H1 (cell line): Measurements from ENCODE around the gene ZNF408. TPM values are rescaled to one million over a fixed set of nuclear protein-coding genes. Genes with fewer than 3 reads are reported as not detected.

Experiments
- CHD7 ChIP-seq: fragments of 300-600 bp; sonication (generic); IDR thresholded peaks from 2 replicates; pipeline ENCODE4 v1.7.1; 2012; ENCODE audit warnings: low read length, moderate library complexity, mild to moderate bottlenecking, inconsistent platforms; ENCODE audit not compliant: insufficient replicate concordance
- EZH2 ChIP-seq: fragments of 200-600 bp; sonication (generic); IDR thresholded peaks from 2 replicates; pipeline ENCODE4 v1.7.1; 2012; ENCODE audit warnings: low read depth, mild to moderate bottlenecking, moderate library complexity, low read length, inconsistent platforms; ENCODE audit not compliant: severe bottlenecking
- GABPA ChIP-seq: IDR thresholded peaks from 2 replicates; pipeline ENCODE4 v1.6.1; 2011; ENCODE audit warnings: mild to moderate bottlenecking, low read length, moderate library complexity, borderline replicate concordance; ENCODE audit not compliant: insufficient read depth
- JUND ChIP-seq: IDR thresholded peaks from 2 replicates; pipeline ENCODE4 v1.6.1; 2011; ENCODE audit warnings: mild to moderate bottlenecking, improper control_type of control experiment, low read length
- MAX ChIP-seq: IDR thresholded peaks from 2 replicates; pipeline ENCODE4 v1.6.1; 2012; ENCODE audit warnings: inconsistent platforms
- SIN3A ChIP-seq, 2 experiments: IDR thresholded peaks in 1 of 2; conservative IDR thresholded peaks in 1 of 2; 2 replicates each; pipeline ENCODE4 v1.6.1; 2011 to 2012; ENCODE audit warnings: low read length in 2 of 2, improper control_type of control experiment in 1 of 2, low read depth in 1 of 2, mild to moderate bottlenecking in 1 of 2
- SIRT6 ChIP-seq: IDR thresholded peaks from one replicate; pipeline ENCODE4 v1.7.1; 2012; ENCODE audit warnings: low read length, inconsistent platforms
- SP4 ChIP-seq: IDR thresholded peaks from 2 replicates; pipeline ENCODE4 v1.6.1; 2012; ENCODE audit warnings: low read length, inconsistent platforms
- TCF12 ChIP-seq: IDR thresholded peaks from 2 replicates; pipeline ENCODE4 v1.6.1; 2011; ENCODE audit warnings: low read depth, mild to moderate bottlenecking, low read length
- TEAD4 ChIP-seq: IDR thresholded peaks from 2 replicates; pipeline ENCODE4 v1.6.1; 2012; ENCODE audit warnings: low read depth, low read length, inconsistent platforms, mixed read lengths
- polyA plus RNA-seq, 7 experiments: library from polyadenylated mRNA; depleted of rRNA in 3 of 7; stranded (reverse) in 5 of 7; unstranded in 2 of 7; fragments of >200 nt in 5 of 7; fragments of 200-250 nt in 2 of 7; gene quantifications; 1 replicate in 5 of 7; 2 replicates in 1 of 7; 4 replicates in 1 of 7; pipeline versions ENCODE4 v1.2.1 to v1.2.3, GENCODE V29; 2011 to 2013; ENCODE audit warnings: missing spikeins in 2 of 7, mixed read lengths in 2 of 7
- total RNA-seq: library from RNA; stranded (reverse); fragmentation: NEBNext Ultra II Directional; extraction: Animal tissue kit (Norgen Biotek cat#: 25700); gene quantifications from 2 replicates; pipeline ENCODE4 v1.2.1, GENCODE V29; 2021

ZNF408 gene
- total and polyA plus RNA-seq, 2 of the 8 experiments (the other 6 are each of a cell fraction or from before 2014, with no cell fraction given): 10.7 to 11.0 TPM

- TF ChIP-seq CHD7: no peak
- no peak for TF ChIP-seq SIRT6
- no peak for TF ChIP-seq SIN3A (conservative IDR thresholded peaks at IDR 0.05 in 1 of 2, IDR thresholded peaks at IDR 0.05 in 1 of 2; ENCODE audit: low read depth in 1 of 2, low read length in 2 of 2)
- no peak for TF ChIP-seq TCF12
- no peak for TF ChIP-seq JUND
- no peak for TF ChIP-seq EZH2
- TF ChIP-seq SP4: no peak
- TF ChIP-seq MAX: no peak
- TF ChIP-seq GABPA: no peak
- no peak for TF ChIP-seq TEAD4
Observed at GRCh38 chr11:46719543-46720218, 18.9 kb downstream of the ZNF408 start (continued).
